ENCODE results near the gene ARHGEF16. TPM values are rescaled to one million over a fixed set of nuclear protein-coding genes. Genes with fewer than 3 reads are reported as not detected.
A peak's percentile ranks its signal among the peaks of the same experiment; 100 is the strongest.

The ARHGEF16 gene
- total RNA-seq, 1 donor from 2014 or later = 1.3 TPM

DNA sequence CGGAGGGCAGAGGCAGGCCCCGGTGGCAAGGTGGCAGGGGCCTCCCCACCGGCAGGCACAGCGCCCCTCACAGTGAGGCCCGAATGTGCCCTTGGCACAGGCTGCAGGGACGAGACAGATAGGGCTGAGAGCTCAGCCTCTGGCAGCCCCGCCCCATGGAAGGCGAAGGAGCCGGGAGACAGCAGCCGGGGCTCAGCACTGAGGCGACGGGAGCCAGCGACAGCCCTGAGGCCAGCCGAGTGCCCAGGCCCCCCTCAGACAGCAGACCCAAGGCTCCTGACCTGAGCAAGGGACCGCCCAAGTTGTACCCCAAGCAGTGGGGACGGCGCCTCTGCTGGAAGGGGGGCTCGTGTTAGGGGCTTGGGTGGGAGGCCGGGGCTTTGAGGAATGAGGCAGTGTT, 43.1 kb downstream of the ARHGEF16 start:
- Histone ChIP-seq H3K4me2 (no peak overlapping the region), H3K27ac (no peak overlapping the region), H3K27me3 (no peaks in the 10 kb centered on the region), H3K36me3 (no peaks in the 10 kb centered on the region), H3K4me3 (no peak overlapping the region), H3F3A (ENCODE audit: low read depth) (no peaks in the 10 kb centered on the region), H3K9me3 (ENCODE audit: low read depth) (no peaks in the 10 kb centered on the region), H4K20me1 (ENCODE audit: low read depth) (peaks cover 15% of the 10 kb centered on the region), H3K4me1 (no peaks in the 10 kb centered on the region), H3K79me2 (ENCODE audit: low read depth) (no peaks in the 10 kb centered on the region), H2AFZ (replicated peaks) (no peak overlapping the region), H3K9ac (peak overlapping the region; percentile 13)
- H3K36me3 Mint-ChIP-seq = no peaks in the 10 kb centered on the region
- H3K4me3 Mint-ChIP-seq = no peak overlapping the region
- no peak for DNase-seq (ENCODE audit: low spot score)
- H3K27me3 Mint-ChIP-seq (ENCODE audit: insufficient read depth, low read depth) = peaks cover 2% of the 10 kb centered on the region
- H3K4me1 Mint-ChIP-seq = no peaks in the 10 kb centered on the region
- TF ChIP-seq, protein P1, sequence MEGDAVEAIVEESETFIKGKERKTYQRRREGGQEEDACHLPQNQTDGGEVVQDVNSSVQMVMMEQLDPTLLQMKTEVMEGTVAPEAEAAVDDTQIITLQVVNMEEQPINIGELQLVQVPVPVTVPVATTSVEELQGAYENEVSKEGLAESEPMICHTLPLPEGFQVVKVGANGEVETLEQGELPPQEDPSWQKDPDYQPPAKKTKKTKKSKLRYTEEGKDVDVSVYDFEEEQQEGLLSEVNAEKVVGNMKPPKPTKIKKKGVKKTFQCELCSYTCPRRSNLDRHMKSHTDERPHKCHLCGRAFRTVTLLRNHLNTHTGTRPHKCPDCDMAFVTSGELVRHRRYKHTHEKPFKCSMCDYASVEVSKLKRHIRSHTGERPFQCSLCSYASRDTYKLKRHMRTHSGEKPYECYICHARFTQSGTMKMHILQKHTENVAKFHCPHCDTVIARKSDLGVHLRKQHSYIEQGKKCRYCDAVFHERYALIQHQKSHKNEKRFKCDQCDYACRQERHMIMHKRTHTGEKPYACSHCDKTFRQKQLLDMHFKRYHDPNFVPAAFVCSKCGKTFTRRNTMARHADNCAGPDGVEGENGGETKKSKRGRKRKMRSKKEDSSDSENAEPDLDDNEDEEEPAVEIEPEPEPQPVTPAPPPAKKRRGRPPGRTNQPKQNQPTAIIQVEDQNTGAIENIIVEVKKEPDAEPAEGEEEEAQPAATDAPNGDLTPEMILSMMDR (IDR thresholded peaks at IDR 0.05) = no peak
- TF ChIP-seq EZH2phosphoT487 (IDR thresholded peaks at IDR 0.05) (no peak), EZH2 (IDR thresholded peaks at IDR 0.05) (no peak)
- H3K9me3 Mint-ChIP-seq = no peaks in the 10 kb centered on the region
- no peak overlapping the region for H3K27ac Mint-ChIP-seq

- no peak for DNase-seq (ENCODE audit: low spot score)
- H3K4me3 ChIP-seq = no peak overlapping the region
- H3K27ac ChIP-seq = no peak overlapping the region
- no peaks in the 10 kb centered on the region for H3K36me3 Mint-ChIP-seq
- no peak for TF ChIP-seq EZH2phosphoT487 (IDR thresholded peaks at IDR 0.05)
- TF ChIP-seq, protein P1 (IDR thresholded peaks at IDR 0.05) = no peak
- TF ChIP-seq EZH2 (IDR thresholded peaks at IDR 0.05) = no peak
- H3K9ac ChIP-seq = peak overlapping the region; percentile 27
- no peak overlapping the region for H3K4me2 ChIP-seq
- no peaks in the 10 kb centered on the region for H3K4me1 Mint-ChIP-seq
- H4K20me1 ChIP-seq (ENCODE audit: low read depth) = peaks cover 22% of the 10 kb centered on the region
- no peak overlapping the region for H2AFZ ChIP-seq (replicated peaks)
- H3K27me3 ChIP-seq = no peaks in the 10 kb centered on the region
- no peaks in the 10 kb centered on the region for H3F3A ChIP-seq (ENCODE audit: low read depth)
- H3K9me3 ChIP-seq (ENCODE audit: low read depth) = no peaks in the 10 kb centered on the region
- H3K27ac Mint-ChIP-seq = no peak overlapping the region
- peaks cover 3% of the 10 kb centered on the region for H3K27me3 Mint-ChIP-seq (ENCODE audit: insufficient read depth, low read depth)
- no peaks in the 10 kb centered on the region for H3K9me3 Mint-ChIP-seq
- no peak overlapping the region for H3K4me3 Mint-ChIP-seq
- H3K4me1 ChIP-seq = no peaks in the 10 kb centered on the region
- H3K79me2 ChIP-seq (ENCODE audit: low read depth) = no peaks in the 10 kb centered on the region
- H3K36me3 ChIP-seq = no peaks in the 10 kb centered on the region
Measured at GRCh38 chr1:3498246-3498930, 43.9 kb downstream of the ARHGEF16 start.

GRCh38 chr1:3498986-3499385, 44.5 kb downstream of the ARHGEF16 start:
- H3K4me1 Mint-ChIP-seq = no peaks in the 10 kb centered on the region

More at GRCh38 chr1:3498986-3499385, 44.5 kb downstream of the ARHGEF16 start:
- Mint-ChIP-seq H3K4me3 (no peak overlapping the region), H3K27me3 (ENCODE audit: insufficient read depth, low read depth) (peaks cover 3% of the 10 kb centered on the region), H3K36me3 (no peaks in the 10 kb centered on the region), H3K27ac (no peak overlapping the region), H3K9me3 (no peaks in the 10 kb centered on the region)
- Histone ChIP-seq H3K4me3 (no peak overlapping the region), H3K79me2 (ENCODE audit: low read depth) (no peaks in the 10 kb centered on the region), H3K9me3 (ENCODE audit: low read depth) (no peaks in the 10 kb centered on the region), H4K20me1 (ENCODE audit: low read depth) (peaks cover 25% of the 10 kb centered on the region), H3K27ac (no peak overlapping the region), H3F3A (ENCODE audit: low read depth) (no peaks in the 10 kb centered on the region), H3K9ac (no peak overlapping the region), H3K4me1 (no peaks in the 10 kb centered on the region), H3K36me3 (no peaks in the 10 kb centered on the region), H2AFZ (replicated peaks) (no peak overlapping the region), H3K4me2 (no peak overlapping the region), H3K27me3 (no peaks in the 10 kb centered on the region)
- no peak for DNase-seq (ENCODE audit: low spot score)
- TF ChIP-seq EZH2 (IDR thresholded peaks at IDR 0.05) (no peak), EZH2phosphoT487 (IDR thresholded peaks at IDR 0.05) (no peak)
- TF ChIP-seq, protein P1 (IDR thresholded peaks at IDR 0.05) = no peak
